Raji (cell line): Measurements from ENCODE around the gene UBA3.

ENCODE experiments used
- POLR2A ChIP-seq: IDR thresholded peaks from 2 replicates; pipeline ENCODE4 v1.6.1; 2011; ENCODE audit warnings: low read depth, low read length, control low read depth; ENCODE audit not compliant: insufficient read depth

UBA3 gene

DNA sequence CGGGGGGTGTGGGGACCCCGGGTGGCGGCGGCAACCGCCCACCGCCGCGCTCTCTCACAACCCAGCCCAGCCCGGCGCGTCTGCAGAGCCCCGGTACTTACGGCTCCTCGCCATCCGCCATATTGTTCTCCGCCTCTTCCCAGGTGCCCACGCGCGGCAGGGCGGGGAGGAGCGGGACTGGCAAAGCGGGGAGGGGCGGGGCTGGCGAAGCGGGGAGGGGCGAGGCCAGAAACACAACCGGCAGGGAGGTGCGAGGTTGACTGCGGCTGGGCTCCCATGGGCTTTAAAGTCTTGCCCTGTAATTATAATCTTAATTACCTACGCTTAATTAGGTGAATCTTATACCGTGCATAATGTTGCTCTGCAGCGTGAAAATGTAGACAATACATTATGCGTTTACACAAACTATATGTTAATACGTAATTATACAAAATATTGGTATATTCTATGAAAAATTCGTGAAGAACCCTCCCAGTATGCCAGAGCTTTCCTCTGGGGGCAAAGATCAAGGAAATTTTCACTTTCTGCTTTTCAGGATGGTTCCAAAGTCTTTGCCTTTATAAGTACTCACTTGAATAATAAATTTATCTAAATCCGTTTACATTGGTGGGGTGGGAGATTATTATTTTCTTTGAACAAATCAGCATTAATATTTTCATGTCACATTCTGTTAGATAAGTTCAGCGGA, at the start of gene UBA3:
TSS of gene UBA3 (minus strand) at position 133 of the 688 bp plus-strand sequence. CDS start at position 121, 12 bp downstream.
- TF ChIP-seq POLR2A = peak; percentile 82

DNA sequence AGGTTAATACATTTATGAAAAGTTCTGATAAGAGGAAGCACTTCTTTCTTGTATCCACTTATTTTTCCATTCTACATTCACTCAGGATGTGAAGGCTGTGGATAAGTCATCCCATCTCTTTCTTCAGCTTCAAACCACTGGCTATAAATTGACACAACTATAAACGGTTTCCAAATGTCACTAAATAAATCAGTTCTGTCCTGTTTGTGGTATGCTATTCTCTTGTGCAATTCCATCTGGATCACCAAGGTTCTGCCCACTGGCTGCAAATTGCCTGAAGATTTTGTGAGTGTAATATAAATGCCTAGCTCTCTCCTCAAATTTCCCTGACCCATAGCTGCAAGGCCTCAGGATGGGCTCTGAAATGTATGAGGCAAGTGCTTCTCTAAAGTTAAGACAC, 49.4 kb upstream of the UBA3 start:
- TF ChIP-seq POLR2A = no peak

DNA sequence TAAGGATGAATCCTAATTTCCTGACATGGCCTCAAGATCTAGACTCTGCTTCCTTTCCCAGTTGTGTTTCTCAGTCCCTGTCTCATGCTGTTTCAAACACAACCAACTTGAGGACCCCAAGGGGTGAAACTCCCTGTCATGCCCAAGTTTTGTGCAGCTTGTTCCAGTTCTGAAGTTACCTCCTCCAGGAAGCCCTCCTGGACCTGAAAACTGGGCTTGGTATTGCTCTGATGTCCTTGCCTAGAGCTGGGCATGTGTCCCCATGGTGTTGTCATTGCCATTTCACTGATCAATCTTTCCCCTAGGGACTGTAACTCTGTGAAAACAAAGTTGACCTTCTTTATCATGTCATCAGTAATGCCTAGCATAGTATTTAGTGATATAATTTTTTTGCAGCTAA, 48.3 kb upstream of the UBA3 start:
- TF ChIP-seq POLR2A = no peak

GRCh38 chr3:69126999-69127398, 46.8 kb upstream of the UBA3 start:
- no peak for TF ChIP-seq POLR2A

DNA sequence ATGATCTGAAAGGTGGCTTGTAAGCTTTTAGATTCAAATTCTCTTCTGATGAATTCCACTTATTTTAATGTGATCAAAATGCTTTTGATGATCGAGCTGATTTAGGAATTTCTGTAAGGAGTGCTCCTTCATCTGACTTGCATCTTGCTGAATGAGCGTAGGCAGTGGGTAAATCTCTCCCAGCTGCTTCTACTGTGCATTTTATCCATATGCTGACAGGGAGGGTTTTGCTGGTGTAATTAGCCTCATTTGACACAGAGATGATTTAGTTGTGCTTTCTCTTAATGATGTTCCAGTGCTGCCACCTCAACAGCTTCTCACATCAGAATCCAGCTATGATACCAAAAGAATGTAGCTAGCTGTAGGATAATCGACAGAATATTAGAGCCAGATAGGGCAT, 46.1 kb upstream of the UBA3 start:
- no peak for TF ChIP-seq POLR2A

- no peak for TF ChIP-seq POLR2A
Observed at GRCh38 chr3:69122403-69122802, 42.2 kb upstream of the UBA3 start, which contains the start of gene LMOD3. Gene LMOD3, minus strand, starts transcription at chr3:69122595. Its CDS starts 209 bp downstream, at chr3:69122386.

DNA sequence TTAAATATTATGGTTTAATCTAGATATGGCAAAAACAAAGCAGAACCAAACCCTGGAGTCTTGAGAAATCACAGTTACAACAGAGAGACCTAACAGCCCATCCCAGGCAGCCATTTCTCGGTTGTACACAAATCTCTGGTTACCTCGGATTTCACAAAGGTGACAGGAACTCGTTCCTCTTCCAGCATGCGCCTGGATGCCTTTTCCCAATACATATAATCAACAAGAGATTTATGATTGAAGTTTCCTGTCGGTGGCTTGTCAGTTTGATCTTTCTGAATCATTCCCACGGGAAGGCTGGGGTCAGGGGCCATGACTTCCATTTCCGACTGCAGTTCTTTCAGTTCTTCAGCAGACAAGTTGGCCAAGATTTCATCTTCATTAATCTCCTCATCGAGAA, 41.8 kb upstream of the UBA3 start:
- TF ChIP-seq POLR2A = no peak

DNA sequence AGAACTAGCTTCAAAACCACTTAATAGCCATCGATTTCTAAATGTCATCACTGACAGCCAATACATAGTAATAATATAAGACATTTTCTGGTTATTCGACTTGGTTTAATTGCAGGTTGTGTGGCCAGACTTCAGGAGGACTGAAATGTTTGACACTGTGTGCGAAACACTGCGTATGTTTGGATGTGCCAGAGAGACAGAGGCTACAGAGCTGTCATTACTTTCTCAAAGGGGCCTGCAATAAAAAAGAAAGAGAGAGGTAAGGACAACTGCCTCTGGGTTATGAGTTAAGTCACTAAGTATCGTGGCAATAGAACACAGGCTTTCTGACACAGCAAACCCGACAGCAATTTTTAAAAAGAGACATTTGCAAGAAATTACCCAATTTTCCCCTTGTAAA, 41.3 kb upstream of the UBA3 start:
- no peak for TF ChIP-seq POLR2A

DNA sequence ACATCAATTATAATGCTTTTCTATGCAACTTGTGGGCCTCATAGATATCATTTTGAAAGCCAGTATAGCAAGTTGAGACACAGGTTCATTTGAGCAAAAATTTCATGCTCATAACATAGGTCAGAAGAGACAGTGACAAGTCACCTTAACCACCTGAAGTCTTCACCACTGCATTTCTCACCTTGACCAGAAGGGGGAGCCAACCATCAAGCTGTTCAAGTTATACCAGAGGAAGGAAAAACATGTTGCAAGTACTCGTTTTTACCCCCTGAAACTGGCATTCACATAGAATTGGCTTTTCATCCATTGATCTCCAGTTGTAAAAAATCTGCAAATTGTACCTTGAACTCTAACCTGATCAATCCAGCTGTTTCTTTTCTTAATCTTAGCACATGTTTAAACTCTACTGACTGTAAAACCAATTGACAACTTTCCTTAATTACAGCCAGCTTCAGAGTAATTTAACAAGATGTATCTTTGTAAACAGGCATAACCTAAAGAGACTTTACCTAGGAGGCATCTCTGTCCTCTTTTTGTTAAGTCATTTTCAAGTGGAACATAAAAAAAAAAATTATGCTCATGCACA, 40.8 kb upstream of the UBA3 start:
- no peak for TF ChIP-seq POLR2A

GRCh38 chr3:69119681-69120080, 39.5 kb upstream of the UBA3 start:
- TF ChIP-seq POLR2A = no peak

DNA sequence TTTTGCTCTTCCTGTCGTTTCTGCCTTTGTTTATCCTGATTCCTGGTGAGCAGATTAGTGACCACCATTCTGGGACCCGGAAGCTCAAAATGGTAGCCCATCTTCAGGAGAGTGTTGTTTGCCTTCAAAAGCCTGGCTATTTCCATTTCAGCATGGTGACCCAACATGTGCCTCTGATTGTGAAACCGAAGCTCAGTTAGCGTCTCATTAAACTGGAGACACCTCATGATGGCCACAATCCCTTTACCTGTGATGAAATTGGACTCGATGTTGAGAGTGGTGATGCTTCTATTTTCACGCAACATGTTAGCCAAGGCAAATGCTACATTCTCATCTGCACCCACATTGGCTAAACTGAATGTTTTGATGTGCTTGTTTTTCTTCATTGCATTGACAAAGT, 39.0 kb upstream of the UBA3 start:
- no peak for TF ChIP-seq POLR2A

DNA sequence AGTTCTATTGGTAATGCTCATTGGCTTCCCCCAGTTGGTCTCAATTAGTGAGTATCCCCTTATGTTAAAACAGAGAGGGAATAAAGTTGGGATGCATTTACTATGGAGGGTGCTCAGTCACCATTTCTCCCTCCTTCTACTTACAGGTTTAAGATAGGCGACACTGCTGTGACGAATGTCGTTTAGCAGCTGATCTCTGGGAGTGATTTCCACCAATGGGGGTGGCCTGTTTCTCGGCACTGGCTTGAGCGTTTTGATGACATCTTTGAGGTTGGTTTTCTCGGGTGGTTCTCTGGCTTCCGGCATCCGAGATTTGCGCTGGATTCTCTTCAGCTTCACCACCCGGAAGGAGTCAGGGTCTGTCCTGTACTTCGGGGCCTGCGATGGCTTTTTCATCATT, 38.4 kb upstream of the UBA3 start:
- no peak for TF ChIP-seq POLR2A

DNA sequence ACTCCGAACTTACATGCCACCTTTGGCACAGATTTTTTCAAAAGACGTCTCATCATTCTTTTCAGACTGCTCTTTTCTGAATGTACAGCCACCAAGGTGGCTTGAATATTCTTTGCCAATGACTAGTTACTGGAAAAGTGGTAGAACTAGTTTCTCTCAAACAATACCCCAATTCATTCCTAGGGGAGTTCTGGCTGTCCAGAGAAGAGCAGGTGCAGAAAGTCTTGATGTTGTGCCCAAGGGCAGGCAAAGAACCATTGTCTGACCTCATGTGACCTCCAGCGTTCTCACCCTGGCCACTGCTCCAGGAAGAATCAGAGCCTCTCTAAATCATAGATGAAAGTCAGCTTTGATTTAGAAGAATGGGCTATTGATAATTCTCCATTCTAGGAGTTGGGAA, 36.7 kb upstream of the UBA3 start:
- TF ChIP-seq POLR2A = no peak

GRCh38 chr3:69116162-69116561, 36.0 kb upstream of the UBA3 start:
- TF ChIP-seq POLR2A = no peak

DNA sequence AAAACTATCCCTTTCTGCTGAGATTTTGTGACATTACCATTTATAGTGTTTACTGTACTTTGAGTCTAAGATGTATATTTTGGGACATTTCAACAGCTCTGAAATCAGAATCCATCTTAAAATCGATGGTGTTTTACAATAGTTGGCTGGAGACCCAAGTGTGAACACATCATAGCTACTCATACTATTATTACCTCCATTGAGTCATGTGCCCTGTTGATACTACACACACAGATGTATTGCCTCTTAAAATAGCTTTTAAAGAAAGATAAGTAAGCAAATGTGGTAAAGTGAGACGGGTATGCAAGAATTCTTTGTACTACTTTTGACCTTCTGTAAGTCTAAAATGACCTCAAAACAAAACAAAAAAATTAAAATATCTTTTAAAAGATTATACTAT, 35.6 kb upstream of the UBA3 start:
- no peak for TF ChIP-seq POLR2A

DNA sequence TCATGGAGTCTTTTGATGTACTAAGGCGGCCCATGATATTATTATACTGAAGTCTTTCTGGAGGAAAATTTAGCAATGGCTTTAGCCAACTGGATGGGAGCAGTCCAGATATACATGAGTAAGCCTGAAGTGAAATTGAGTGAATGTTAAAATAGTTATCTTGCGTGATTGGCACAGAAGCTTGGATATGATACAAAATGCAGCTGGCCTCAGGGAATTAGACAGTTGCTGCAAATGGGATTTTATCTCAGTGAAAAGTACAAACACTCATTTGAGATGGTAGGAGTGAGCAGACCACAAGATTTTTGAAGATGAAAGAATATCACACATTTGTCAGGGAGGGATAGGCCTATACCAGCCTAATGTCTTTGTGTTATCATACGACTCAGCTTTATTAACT, 33.4 kb upstream of the UBA3 start:
- no peak for TF ChIP-seq POLR2A
